Endothelial cell of umbilical vein (primary cell): ENCODE results near the gene PPP1R7. TPM values are rescaled to one million over a fixed set of nuclear protein-coding genes. Genes with fewer than 3 reads are reported as not detected.

Experiments
- BruUV-seq: library from RNA; stranded (reverse); fragments of 400-500 nt; replicated peaks from 2 replicates; lab custom pipeline; 2021; lab: Mats Ljungman, UMichigan
- CTCF ChIA-PET: fragments of 300-600, 350-600 bp; sonication (Branson Sonifier 250); formaldehyde crosslinking; loops from one replicate; lab custom pipeline; 2021; ENCODE audit warnings: antibody characterized with exemption, inconsistent platforms; lab: Charles Lee
- POLR2A ChIA-PET: fragments of 300-600, 350-600 bp; sonication (Branson Sonifier 250); formaldehyde crosslinking; loops from one replicate; lab custom pipeline; 2021; ENCODE audit warnings: antibody characterized with exemption, inconsistent platforms; lab: Charles Lee
- DNase-seq: peaks from one replicate; pipeline ENCODE4 v3.0.0-alpha.2; 2011; ENCODE audit warnings: low read depth, low spot score
- FAIRE-seq: peaks from 2 replicates; lab custom pipeline; 2011; peaks lifted over from hg19 to GRCh38; lab: Jason Lieb, UNC
- H2AFZ ChIP-seq: 2 replicates; pipeline ENCODE4 v1.6.0; 2012; ENCODE audit warnings: low read depth, low read length, control low read depth, inconsistent platforms
- H3K27ac ChIP-seq: 2 replicates; pipeline ENCODE4 v1.5.1; 2011; ENCODE audit warnings: low read depth, mild to moderate bottlenecking, control low read depth, low read length, moderate library complexity; ENCODE audit not compliant: insufficient read depth
- H3K27me3 ChIP-seq, 2 experiments: 2 replicates each; pipeline versions ENCODE4 v1.6.0 to v1.6.1; 2011; ENCODE audit warnings: low read length in 2 of 2, mixed read lengths in 1 of 2; ENCODE audit not compliant: control insufficient read depth in 2 of 2, insufficient read depth in 2 of 2
- H3K36me3 ChIP-seq, 2 experiments: 2 replicates in 1 of 2; 3 replicates in 1 of 2; pipeline ENCODE4 v1.5.1; 2011; ENCODE audit warnings: low read length in 2 of 2, mild to moderate bottlenecking in 1 of 2, moderate library complexity in 1 of 2; ENCODE audit not compliant: control insufficient read depth in 2 of 2, insufficient read depth in 2 of 2; ENCODE audit errors: extremely low read depth in 1 of 2
- H3K4me1 ChIP-seq: 3 replicates; pipeline ENCODE4 v1.5.1; 2011; ENCODE audit warnings: mild to moderate bottlenecking, low read length; ENCODE audit not compliant: control insufficient read depth, insufficient read depth; ENCODE audit errors: extremely low read depth
- H3K4me2 ChIP-seq: 2 replicates; pipeline ENCODE4 v1.6.1; 2011; ENCODE audit warnings: low read length, control low read depth, mixed read lengths; ENCODE audit not compliant: insufficient read depth
- H3K4me3 ChIP-seq, 3 experiments: fragments of 200-600 bp in 1 of 3; sonication (generic), shearing (Covaris generic) in 1 of 3; replicated peaks in 1 of 3; 2 replicates each; pipeline ENCODE4 v1.5.1; 2011 to 2016; ENCODE audit warnings: control low read depth in 3 of 3, low read length in 3 of 3, mild to moderate bottlenecking in 2 of 3, inconsistent platforms in 1 of 3, low read depth in 1 of 3, moderate library complexity in 1 of 3; ENCODE audit not compliant: insufficient read depth in 1 of 3
- H3K79me2 ChIP-seq: 2 replicates; pipeline ENCODE4 v1.6.0; 2012; ENCODE audit warnings: low read length, inconsistent platforms; ENCODE audit not compliant: control insufficient read depth, insufficient read depth
- H3K9ac ChIP-seq: replicated peaks from 2 replicates; pipeline ENCODE3; 2011; ENCODE audit warnings: low read length, control low read depth; ENCODE audit not compliant: insufficient read depth; ENCODE audit errors: extremely low read depth
- H3K9me1 ChIP-seq: replicated peaks from 3 replicates; pipeline ENCODE4 v1.6.0; 2011; ENCODE audit warnings: mild to moderate bottlenecking, low read length; ENCODE audit not compliant: control insufficient read depth, insufficient read depth; ENCODE audit errors: extremely low read depth
- H3K9me3 ChIP-seq: replicated peaks from 2 replicates; pipeline ENCODE4 v1.5.1; 2012; ENCODE audit warnings: low read length, inconsistent platforms; ENCODE audit not compliant: control insufficient read depth, insufficient read depth
- H4K20me1 ChIP-seq: replicated peaks from 2 replicates; pipeline ENCODE3; 2011; ENCODE audit warnings: mild to moderate bottlenecking, low read length; ENCODE audit not compliant: control insufficient read depth, insufficient read depth; ENCODE audit errors: extremely low read depth
- EZH2 ChIP-seq: IDR thresholded peaks from 2 replicates; pipeline ENCODE4 v1.6.1; 2012; ENCODE audit warnings: borderline replicate concordance, low read depth, mild to moderate bottlenecking, moderate library complexity, low read length, inconsistent platforms; ENCODE audit not compliant: severe bottlenecking
- FOS ChIP-seq: IDR thresholded peaks from 2 replicates; pipeline ENCODE4 v1.6.1; 2011; ENCODE audit warnings: mild to moderate bottlenecking, low read length, moderate library complexity, borderline replicate concordance; ENCODE audit not compliant: insufficient read depth
- GATA2 ChIP-seq: IDR thresholded peaks from 2 replicates; pipeline ENCODE4 v1.7.0; 2011; ENCODE audit warnings: low read depth, mild to moderate bottlenecking, moderate library complexity, mixed read lengths, low read length; ENCODE audit not compliant: insufficient read length, insufficient read depth
- JUN ChIP-seq: IDR thresholded peaks from 2 replicates; pipeline ENCODE4 v1.6.1; 2011; ENCODE audit warnings: borderline replicate concordance, low read depth; ENCODE audit not compliant: insufficient read length, insufficient read depth
- MYC ChIP-seq: IDR thresholded peaks from one replicate; pipeline ENCODE4 v1.6.1; 2011; ENCODE audit warnings: mild to moderate bottlenecking, low read depth, low read length
- POLR2A ChIP-seq: IDR thresholded peaks from 2 replicates; pipeline ENCODE4 v1.6.1; 2012; ENCODE audit warnings: low read depth, mild to moderate bottlenecking, control low read depth, low read length
- POLR2AphosphoS5 ChIP-seq: IDR thresholded peaks from 2 replicates; pipeline ENCODE4 v1.6.1; 2012; ENCODE audit warnings: low read depth, mild to moderate bottlenecking, control low read depth, low read length, moderate library complexity; ENCODE audit not compliant: insufficient read depth
- dilution Hi-C: fragments of 300-500 bp; cut with MboI; formaldehyde crosslinking; loops from one replicate; pipeline ENCODE4 v1.15.0; 2019; ENCODE audit warnings: low sequenced_read_pairs; ENCODE audit not compliant: extremely low pct_ligation_motif_present
- intact Hi-C: fragments of 100-400 bp; cut with micrococcal nuclease; formaldehyde crosslinking; loops from one replicate; pipeline ENCODE4 v1.10.0; 2022
- polyA plus RNA-seq, 4 experiments: library from polyadenylated mRNA; depleted of rRNA in 3 of 4; stranded (reverse) in 3 of 4; unstranded in 1 of 4; fragments of >200 nt; gene quantifications; 2 replicates each; pipeline versions ENCODE4 v1.2.1 to v1.2.3, GENCODE V29; 2011 to 2012; ENCODE audit warnings: missing spikeins in 1 of 4
- total RNA-seq: library from RNA; stranded (reverse); gene quantifications from 2 replicates; pipeline ENCODE4 v1.2.3, GENCODE V29; 2021
- TF ChIP-seq, protein P1 (sequence below): IDR thresholded peaks from 2 replicates; pipeline ENCODE4 v1.6.1; 2011; ENCODE audit not compliant: insufficient read depth, insufficient read length
- TF ChIP-seq, protein P2 (sequence below), 2 donors: IDR thresholded peaks; 1 replicate in 1 of 2; 2 replicates in 1 of 2; pipeline ENCODE4 v1.5.1; 2011; ENCODE audit warnings: low read length in 2 of 2, mild to moderate bottlenecking in 2 of 2, moderate library complexity in 2 of 2, control low read depth in 1 of 2, inconsistent platforms in 1 of 2, low read depth in 1 of 2; ENCODE audit not compliant: insufficient read depth in 1 of 2; ENCODE audit errors: extremely low read depth in 1 of 2

Gene PPP1R7
- total and polyA plus RNA-seq, 2 donors (not counting 3 experiments of a cell fraction or from before 2014, with no cell fraction given) = 30.3 to 60.8 TPM

DNA sequence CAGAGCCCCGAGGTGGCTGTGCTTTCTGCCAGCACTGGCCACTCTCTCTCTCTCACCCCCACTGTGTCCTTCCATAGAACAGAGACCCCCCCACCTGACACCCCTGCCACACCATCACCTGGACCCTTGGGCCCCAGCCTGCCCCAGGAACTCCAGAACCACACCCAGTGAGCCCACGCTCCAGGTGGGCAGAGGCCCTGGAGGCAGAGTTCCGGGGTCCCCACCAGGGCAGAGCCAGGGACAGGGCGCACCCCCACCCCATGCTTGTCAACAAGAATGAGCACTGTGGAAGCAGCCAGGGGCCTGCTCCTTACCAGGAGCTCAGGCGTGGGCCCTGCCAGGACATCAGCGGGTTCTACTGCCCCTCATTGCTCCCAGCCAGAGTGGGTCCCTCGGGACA lies 15.6 kb upstream of the PPP1R7 start:
- H3K27ac ChIP-seq = no peak overlapping the region
- H3K9me3 ChIP-seq = no peaks in the 10 kb centered on the region
- no peak overlapping the region for H3K4me3 ChIP-seq
- ChIA-PET CTCF (no interaction called here), POLR2A (no interaction called here)
- FAIRE-seq (no peak), DNase-seq (no peak)
- H2AFZ ChIP-seq = no peak overlapping the region
- intact Hi-C loops = no loop called here
- H3K4me1 ChIP-seq = no peaks in the 10 kb centered on the region
- no peaks in the 10 kb centered on the region for H4K20me1 ChIP-seq
- TF ChIP-seq POLR2A (no peak), MYC (no peak), EZH2 (no peak)
- TF ChIP-seq, protein P1, sequence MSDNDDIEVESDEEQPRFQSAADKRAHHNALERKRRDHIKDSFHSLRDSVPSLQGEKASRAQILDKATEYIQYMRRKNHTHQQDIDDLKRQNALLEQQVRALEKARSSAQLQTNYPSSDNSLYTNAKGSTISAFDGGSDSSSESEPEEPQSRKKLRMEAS = no peak
- no peaks in the 10 kb centered on the region for H3K9me1 ChIP-seq
- dilution Hi-C loops = no loop called here
- H3K4me2 ChIP-seq = no peak overlapping the region
- peaks cover 0 to 3% of the 10 kb centered on the region in 2 experiments for H3K36me3 ChIP-seq
- BruUV-seq = no TSS peak
- H3K27me3 ChIP-seq = no peaks in the 10 kb centered on the region
- no peaks in the 10 kb centered on the region for H3K79me2 ChIP-seq
- no peak overlapping the region for H3K9ac ChIP-seq

DNA sequence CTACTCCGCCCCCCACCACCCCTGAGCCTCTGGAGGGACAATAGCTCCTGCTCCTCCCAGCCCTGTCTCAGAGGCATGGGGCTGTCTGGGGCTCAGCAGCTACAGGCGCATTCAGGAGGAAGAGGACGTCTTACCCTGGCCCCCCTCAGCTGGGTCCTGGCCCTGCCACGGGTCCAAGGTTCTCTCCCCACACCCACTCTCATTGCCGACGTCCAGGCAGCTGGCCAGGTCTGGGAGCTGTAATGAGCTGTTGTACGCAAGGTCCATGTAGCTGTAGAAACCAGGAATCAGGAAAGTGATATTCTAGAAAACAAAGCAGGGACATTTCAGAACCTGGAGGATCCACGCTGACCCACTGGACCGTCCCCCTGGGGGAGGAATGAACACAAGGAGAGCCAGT lies 14.5 kb upstream of the PPP1R7 start:
- FAIRE-seq (no peak), DNase-seq (no peak)
- Histone ChIP-seq H4K20me1 (no peaks in the 10 kb centered on the region), H3K9me1 (no peaks in the 10 kb centered on the region), H3K9ac (no peak overlapping the region), H3K27ac (no peak overlapping the region), H3K4me1 (no peaks in the 10 kb centered on the region), H3K36me3 (peaks cover 0 to 3% of the 10 kb centered on the region in 2 experiments), H3K27me3 (no peaks in the 10 kb centered on the region), H2AFZ (no peak overlapping the region), H3K4me2 (no peak overlapping the region), H3K4me3 (no peak overlapping the region), H3K79me2 (no peaks in the 10 kb centered on the region), H3K9me3 (no peaks in the 10 kb centered on the region)
- ChIA-PET POLR2A (no interaction called here), CTCF (interaction anchor here (1.5 kb wide), 1 partner anchor 152 kb away, joined by 3 read pairs; no protein-coding TSS in a partner anchor)
- BruUV-seq = no TSS peak
- no peak for TF ChIP-seq JUN
- TF ChIP-seq GATA2 = no peak
- TF ChIP-seq FOS = no peak
- TF ChIP-seq MYC = no peak
- TF ChIP-seq, protein P2, sequence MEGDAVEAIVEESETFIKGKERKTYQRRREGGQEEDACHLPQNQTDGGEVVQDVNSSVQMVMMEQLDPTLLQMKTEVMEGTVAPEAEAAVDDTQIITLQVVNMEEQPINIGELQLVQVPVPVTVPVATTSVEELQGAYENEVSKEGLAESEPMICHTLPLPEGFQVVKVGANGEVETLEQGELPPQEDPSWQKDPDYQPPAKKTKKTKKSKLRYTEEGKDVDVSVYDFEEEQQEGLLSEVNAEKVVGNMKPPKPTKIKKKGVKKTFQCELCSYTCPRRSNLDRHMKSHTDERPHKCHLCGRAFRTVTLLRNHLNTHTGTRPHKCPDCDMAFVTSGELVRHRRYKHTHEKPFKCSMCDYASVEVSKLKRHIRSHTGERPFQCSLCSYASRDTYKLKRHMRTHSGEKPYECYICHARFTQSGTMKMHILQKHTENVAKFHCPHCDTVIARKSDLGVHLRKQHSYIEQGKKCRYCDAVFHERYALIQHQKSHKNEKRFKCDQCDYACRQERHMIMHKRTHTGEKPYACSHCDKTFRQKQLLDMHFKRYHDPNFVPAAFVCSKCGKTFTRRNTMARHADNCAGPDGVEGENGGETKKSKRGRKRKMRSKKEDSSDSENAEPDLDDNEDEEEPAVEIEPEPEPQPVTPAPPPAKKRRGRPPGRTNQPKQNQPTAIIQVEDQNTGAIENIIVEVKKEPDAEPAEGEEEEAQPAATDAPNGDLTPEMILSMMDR (IDR thresholded peaks at IDR 0.05; ENCODE audit: extremely low read depth in 1 of 2, insufficient read depth in 1 of 2, low read depth in 1 of 2, low read length in 2 of 2) = no peak
- no peak for TF ChIP-seq POLR2A
- TF ChIP-seq, protein P1 = no peak
- TF ChIP-seq EZH2 = no peak
- no peak for TF ChIP-seq POLR2AphosphoS5
- dilution Hi-C loops = no loop called here
- intact Hi-C loops = no loop called here
